Subcutaneous abdominal adipose tissue (tissue), 5 donors: ENCODE measurements around the gene UBE2D4.

ENCODE experiments used
- H3K27ac ChIP-seq: one replicate; pipeline ENCODE4 v1.7.0; 2013; ENCODE audit warnings: low read depth, mild to moderate bottlenecking, inconsistent platforms, low read length, moderate library complexity
- H3K27me3 ChIP-seq, 5 donors: one replicate each; pipeline ENCODE4 v1.7.0; 2013; ENCODE audit warnings: low read length in 5 of 5, inconsistent platforms in 1 of 5; ENCODE audit not compliant: control insufficient read depth in 5 of 5, insufficient read depth in 4 of 5
- H3K36me3 ChIP-seq, 5 donors: one replicate each; pipeline ENCODE4 v1.7.0; 2013; ENCODE audit warnings: low read length in 5 of 5; ENCODE audit not compliant: control insufficient read depth in 5 of 5, insufficient read depth in 5 of 5
- H3K4me1 ChIP-seq, 5 donors: one replicate each; pipeline ENCODE4 v1.7.0; 2013; ENCODE audit warnings: low read length in 5 of 5, mild to moderate bottlenecking in 3 of 5, moderate library complexity in 1 of 5; ENCODE audit not compliant: control insufficient read depth in 5 of 5, insufficient read depth in 5 of 5
- H3K4me3 ChIP-seq, 5 donors: one replicate each; pipeline ENCODE4 v1.7.0; 2013; ENCODE audit warnings: low read length in 5 of 5, low read depth in 1 of 5
- H3K9ac ChIP-seq, 5 donors: one replicate each; pipeline ENCODE4 v1.7.0; 2013; ENCODE audit warnings: low read length in 5 of 5, mild to moderate bottlenecking in 4 of 5, moderate library complexity in 3 of 5
- H3K9me3 ChIP-seq, 5 donors: one replicate each; pipeline ENCODE4 v1.7.0; 2013; ENCODE audit warnings: low read length in 5 of 5; ENCODE audit not compliant: control insufficient read depth in 5 of 5
- donor health status: healthy.
- donor health status: healthy.
- donor health status: healthy.
- donor health status: healthy.
- donor health status: healthy.

The UBE2D4 gene

DNA sequence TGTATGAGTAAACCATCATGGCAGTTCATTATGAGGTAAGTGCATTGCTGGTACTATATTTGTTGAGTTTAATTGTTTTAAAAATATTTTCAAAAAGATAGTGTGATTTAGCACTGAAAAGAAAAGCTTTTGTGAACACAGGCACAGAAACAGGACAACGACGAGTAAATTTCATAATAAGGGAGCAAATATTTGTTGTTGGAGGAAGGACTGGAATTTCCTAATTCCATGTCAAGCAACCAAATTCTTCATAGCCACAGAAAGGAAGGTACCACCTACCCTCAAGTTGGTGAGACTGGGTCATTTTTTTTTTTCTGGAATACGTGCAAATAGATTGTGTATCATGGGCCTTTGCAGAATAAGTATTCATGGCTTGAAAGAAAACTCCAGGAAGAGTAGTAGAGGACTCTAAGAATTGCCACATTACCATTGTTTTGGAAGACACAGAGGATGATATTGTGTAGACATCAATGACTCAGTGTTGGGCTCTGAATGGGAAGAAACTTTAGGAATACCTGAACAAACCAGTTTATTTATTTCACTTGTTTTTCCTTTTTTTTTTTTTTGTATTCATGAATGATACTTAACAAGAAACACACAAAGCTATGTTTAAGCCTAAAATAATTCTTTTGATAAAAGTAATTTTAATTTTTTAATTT, 7.8 kb downstream of the UBE2D4 start:
- Histone ChIP-seq H3K4me3 (no peak overlapping the region), H3K9ac (no peak overlapping the region), H3K27me3 (no peaks in the 10 kb centered on the region), H3K4me1 (peaks cover 0 to 6% (median 0%) of the 10 kb centered on the region in 5 donors), H3K36me3 (peaks cover 0 to 2% (median 0%) of the 10 kb centered on the region in 5 donors), H3K27ac (no peak overlapping the region), H3K9me3 (no peaks in the 10 kb centered on the region)

DNA sequence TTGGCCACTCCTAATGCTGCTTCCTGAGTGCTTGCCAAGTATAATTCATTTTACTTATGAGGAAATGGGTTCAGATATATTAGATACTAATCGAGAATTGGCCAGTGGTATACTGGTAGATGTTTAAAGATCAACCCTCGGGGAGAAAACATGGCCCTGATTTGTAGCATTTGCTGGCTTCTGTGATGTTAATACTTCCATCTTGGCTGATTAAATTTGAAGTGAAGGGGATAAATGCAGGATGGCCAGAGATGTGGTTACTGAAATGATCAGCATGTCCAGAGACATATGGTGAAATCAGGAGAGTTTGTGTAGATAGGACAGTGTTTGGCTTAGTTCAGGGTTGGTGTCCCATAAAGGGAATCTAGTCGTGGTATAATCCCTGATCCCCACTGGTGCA, 11.2 kb downstream of the UBE2D4 start:
- no peak overlapping the region for H3K4me3 ChIP-seq
- H3K27me3 ChIP-seq: no peaks in the 10 kb centered on the region
- H3K9me3 ChIP-seq: no peaks in the 10 kb centered on the region
- peaks cover 0 to 6% (median 0%) of the 10 kb centered on the region in 5 donors for H3K4me1 ChIP-seq
- H3K27ac ChIP-seq: no peak overlapping the region
- no peak overlapping the region for H3K9ac ChIP-seq
- peaks cover 0 to 5% (median 0%) of the 10 kb centered on the region in 5 donors for H3K36me3 ChIP-seq

DNA sequence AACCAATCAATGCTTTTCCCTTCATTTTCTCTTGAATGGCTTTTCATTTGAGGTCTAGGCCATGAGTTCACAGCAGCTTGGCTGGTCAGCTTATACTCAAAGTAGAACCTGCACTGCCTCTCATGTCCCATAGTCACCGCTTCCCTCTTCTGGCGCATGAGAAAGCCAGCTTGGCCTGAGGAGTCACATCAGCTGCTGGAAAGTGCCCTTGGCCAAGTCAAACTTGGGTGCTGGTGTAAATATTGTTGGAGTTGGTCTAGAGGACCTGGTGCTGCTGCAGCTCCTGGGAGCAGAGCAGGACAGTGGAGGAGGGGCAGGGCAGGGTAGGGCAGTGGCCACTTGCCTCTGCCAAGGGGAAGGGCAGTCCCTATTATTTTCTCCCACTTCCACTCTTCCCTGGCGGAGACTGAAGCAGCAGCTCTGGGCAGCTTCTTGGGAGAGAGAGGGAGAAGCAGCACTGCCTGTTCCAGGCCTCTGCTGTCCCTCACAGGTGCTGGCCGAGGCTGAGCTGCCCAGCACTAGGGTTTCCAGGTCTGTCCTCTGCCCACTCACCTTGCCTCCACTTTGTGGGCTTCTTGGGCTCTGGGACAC, 12.8 kb downstream of the UBE2D4 start:
- Histone ChIP-seq H3K27me3 (no peaks in the 10 kb centered on the region), H3K27ac (no peak overlapping the region)

DNA sequence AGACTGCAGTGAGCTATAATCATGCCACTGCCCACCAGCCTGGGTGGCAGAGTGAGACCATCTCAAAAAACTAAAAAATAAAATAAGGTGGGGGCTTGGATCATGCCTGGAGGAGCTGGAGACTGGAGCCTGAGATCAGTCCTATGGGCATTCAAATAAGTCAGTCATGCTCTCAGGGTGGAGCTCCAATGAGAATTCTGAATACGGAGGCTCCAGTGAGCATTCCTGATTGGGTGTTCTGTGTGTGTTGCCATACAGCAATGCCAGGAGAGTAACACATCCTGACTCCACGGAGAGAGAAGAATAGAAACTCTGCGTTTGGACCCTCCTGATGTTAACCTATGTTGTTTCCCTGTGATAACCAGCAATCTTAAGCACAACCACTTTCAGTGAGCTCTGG, 16.0 kb downstream of the UBE2D4 start:
- Histone ChIP-seq H3K27ac (no peak overlapping the region), H3K27me3 (no peaks in the 10 kb centered on the region), H3K4me1 (peaks cover 0 to 2% (median 0%) of the 10 kb centered on the region in 5 donors), H3K36me3 (peaks cover 0 to 28% (median 20%) of the 10 kb centered on the region in 5 donors), H3K9me3 (no peaks in the 10 kb centered on the region), H3K9ac (no peak overlapping the region), H3K4me3 (no peak overlapping the region)

More for the DNA sequence above, 12.8 kb downstream of the UBE2D4 start:
- H3K4me1 ChIP-seq: peaks cover 0 to 6% (median 0%) of the 10 kb centered on the region in 5 donors
- no peak overlapping the region for H3K4me3 ChIP-seq
- no peak overlapping the region for H3K9ac ChIP-seq
- no peaks in the 10 kb centered on the region for H3K9me3 ChIP-seq
- peaks cover 0 to 18% (median 14%) of the 10 kb centered on the region in 5 donors for H3K36me3 ChIP-seq

DNA sequence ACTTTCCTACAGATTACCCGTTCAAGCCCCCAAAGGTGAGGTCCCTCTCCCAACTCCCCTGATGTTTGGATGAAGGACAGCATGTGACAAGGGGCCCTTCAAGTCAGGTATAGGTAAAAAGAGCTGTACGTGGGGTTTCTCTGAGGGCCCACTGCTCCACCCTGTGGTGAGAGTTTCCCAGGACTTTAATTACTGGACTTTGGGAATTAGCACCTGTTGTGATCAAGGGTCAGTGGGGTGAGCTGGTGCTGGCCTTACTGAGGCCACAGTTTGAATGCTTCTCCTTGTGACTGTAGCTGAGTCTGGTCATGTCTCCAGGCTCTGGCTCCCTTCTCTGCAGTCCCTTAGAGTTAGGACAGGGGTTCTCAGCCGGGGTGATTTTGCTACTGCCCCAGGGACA, 16.8 kb downstream of the UBE2D4 start:
- Histone ChIP-seq H3K4me3 (no peak overlapping the region), H3K27ac (no peak overlapping the region), H3K36me3 (peaks cover 0 to 28% (median 20%) of the 10 kb centered on the region in 5 donors), H3K9me3 (no peaks in the 10 kb centered on the region), H3K4me1 (no peaks in the 10 kb centered on the region), H3K27me3 (no peaks in the 10 kb centered on the region), H3K9ac (no peak overlapping the region)

DNA sequence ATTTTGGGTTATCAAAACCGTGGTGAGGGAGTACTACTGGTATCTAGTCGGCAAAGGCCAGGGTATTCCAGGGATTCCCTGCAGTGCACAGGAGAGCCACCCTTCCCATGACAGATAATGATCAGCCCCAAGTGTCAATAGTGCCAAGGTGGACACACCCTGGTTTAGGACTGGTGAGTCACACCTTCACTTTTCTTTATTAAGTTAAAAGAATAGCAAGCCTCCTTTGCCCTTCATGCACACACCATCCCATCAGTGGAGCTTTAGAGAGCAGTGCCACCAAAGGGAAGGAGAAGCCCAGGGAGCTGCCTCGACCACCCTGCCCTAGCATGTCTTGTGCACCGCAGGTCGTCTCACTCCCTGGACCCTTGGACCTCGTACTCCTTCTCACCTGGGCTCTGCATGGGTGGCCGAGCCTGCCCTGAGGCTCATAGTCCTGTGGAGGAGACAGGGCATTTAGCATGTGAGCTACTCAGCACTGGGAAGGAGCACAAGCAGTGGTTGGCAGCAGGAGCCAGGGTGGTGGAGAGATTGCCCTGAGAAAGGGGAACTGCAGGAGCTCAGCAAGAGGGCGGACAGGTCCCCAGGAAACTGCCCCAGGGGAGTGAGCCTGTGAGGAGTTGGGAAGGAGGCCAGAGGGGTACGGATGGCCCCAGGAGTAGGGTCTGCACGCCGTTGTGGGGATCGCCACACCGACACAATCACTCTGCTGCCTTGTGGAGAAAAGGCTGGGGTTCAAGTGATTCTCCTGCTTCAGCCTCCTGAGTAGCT, 17.4 kb downstream of the UBE2D4 start:
- Histone ChIP-seq H3K9ac (no peak overlapping the region), H3K4me3 (no peak overlapping the region), H3K4me1 (no peaks in the 10 kb centered on the region), H3K9me3 (no peaks in the 10 kb centered on the region), H3K36me3 (peaks cover 0 to 33% (median 25%) of the 10 kb centered on the region in 5 donors), H3K27ac (no peak overlapping the region), H3K27me3 (no peaks in the 10 kb centered on the region)

DNA sequence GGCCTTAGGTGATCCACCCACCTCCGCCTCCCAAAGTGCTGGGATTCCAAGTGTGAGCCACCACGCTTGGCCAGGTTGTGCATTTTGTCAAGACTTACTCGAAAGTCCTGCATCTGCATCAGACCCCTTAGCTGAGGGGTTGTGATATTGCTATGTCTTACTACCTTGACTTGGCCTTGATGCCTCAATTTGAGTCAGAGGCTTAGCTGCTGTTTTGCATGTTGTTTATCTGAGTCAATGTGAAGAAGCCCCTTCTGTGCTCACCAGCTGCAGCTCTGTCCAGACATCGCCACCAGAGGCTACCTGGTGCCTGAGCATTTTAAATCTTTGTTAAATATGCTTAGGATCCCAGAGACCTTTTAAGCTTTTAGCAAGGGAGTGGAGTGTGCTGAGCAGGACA, 18.1 kb downstream of the UBE2D4 start:
- Histone ChIP-seq H3K27me3 (no peaks in the 10 kb centered on the region), H3K36me3 (peaks cover 0 to 36% (median 28%) of the 10 kb centered on the region in 5 donors), H3K9me3 (no peaks in the 10 kb centered on the region), H3K27ac (no peak overlapping the region), H3K4me1 (no peaks in the 10 kb centered on the region), H3K4me3 (no peak overlapping the region), H3K9ac (no peak overlapping the region)

DNA sequence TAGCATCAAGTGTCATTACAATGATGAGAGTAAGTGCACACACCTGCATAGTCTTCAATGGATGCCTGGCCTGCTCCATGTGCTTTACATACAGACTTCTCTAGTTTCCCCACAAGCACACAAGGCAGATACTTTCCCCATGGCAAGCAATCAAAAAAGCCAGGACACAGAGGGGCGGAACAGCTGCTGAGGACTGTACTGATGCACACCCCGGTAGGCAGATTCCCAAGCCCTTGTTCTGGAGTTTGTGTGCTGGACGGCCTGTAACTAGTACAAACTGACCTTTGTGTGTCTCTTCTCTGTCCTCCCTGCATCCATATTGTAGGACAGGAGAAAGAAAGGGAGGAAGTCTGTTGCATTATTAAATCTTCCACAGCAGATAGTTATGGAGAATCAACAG, 25.8 kb downstream of the UBE2D4 start:
- peaks cover 6 to 64% (median 52%) of the 10 kb centered on the region in 5 donors for H3K36me3 ChIP-seq
- no peaks in the 10 kb centered on the region for H3K27me3 ChIP-seq
- H3K4me1 ChIP-seq: no peaks in the 10 kb centered on the region
- H3K4me3 ChIP-seq: no peak overlapping the region
- H3K9me3 ChIP-seq: no peaks in the 10 kb centered on the region
- H3K9ac ChIP-seq: no peak overlapping the region
- no peak overlapping the region for H3K27ac ChIP-seq

DNA sequence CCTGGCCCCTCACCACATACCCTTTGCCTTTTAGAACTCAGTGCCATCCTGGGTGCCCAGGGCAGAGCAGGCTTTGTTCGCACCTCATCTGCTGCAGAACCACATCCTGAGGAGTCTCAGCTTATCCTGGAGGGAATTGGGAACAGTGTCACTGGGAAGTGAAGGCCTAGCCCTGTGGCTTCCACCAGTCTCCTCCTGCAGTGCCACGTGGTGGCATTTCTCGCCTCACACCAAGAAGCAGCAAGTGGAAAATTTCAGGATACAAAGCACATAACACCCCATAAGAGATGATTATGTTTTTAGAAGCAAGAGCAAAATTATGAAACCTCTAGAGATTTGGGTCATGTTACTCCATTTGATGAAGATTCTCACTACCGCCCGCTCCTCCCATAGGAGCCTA, 26.8 kb downstream of the UBE2D4 start:
- Histone ChIP-seq H3K27ac (no peak overlapping the region), H3K4me1 (no peaks in the 10 kb centered on the region), H3K9me3 (no peaks in the 10 kb centered on the region), H3K27me3 (no peaks in the 10 kb centered on the region), H3K4me3 (no peak overlapping the region), H3K9ac (no peak overlapping the region), H3K36me3 (peaks cover 6 to 64% (median 52%) of the 10 kb centered on the region in 5 donors)
